ENCODE data around the gene NMUR2. TPM values are rescaled to one million over a fixed set of nuclear protein-coding genes. Genes with fewer than 3 reads are reported as not detected.
A peak's percentile ranks its signal among the peaks of the same experiment; 100 is the strongest.

Gene NMUR2
- polyA plus RNA-seq (ENCODE audit: insufficient read length in 4 of 4) = under 1 TPM in 3 of 4 donors, not detected in 1; 0.12 to 0.16 (median 0.16) TPM

GRCh38 chr5:152405145-152405544 lies at the start of gene NMUR2:
TSS of gene NMUR2 (minus strand) at chr5:152405279. CDS start at chr5:152405113, 166 bp downstream.
- peak in 2 of 4 donors; percentile 4 to 20 for DNase-seq (ENCODE audit: low read depth in 4 of 4, low spot score in 3 of 4)

- no peak for DNase-seq (ENCODE audit: low read depth in 4 of 4, low spot score in 3 of 4)
These were observed 38.9 kb upstream of the NMUR2 start for GRCh38 chr5:152443935-152444334.

- DNase-seq (ENCODE audit: low read depth in 4 of 4, low spot score in 3 of 4) = no peak
These were observed 34.7 kb upstream of the NMUR2 start for GRCh38 chr5:152439791-152440190.

- no peak for DNase-seq (ENCODE audit: low read depth in 4 of 4, low spot score in 3 of 4)
These were observed 32.8 kb upstream of the NMUR2 start for GRCh38 chr5:152437866-152438265.

GRCh38 chr5:152427721-152428120 lies 22.6 kb upstream of the NMUR2 start:
- no peak for DNase-seq (ENCODE audit: low read depth in 4 of 4, low spot score in 3 of 4)

- no peak for DNase-seq (ENCODE audit: low read depth in 4 of 4, low spot score in 3 of 4)
These were observed 20.0 kb upstream of the NMUR2 start for GRCh38 chr5:152425083-152425482.

- no peak for DNase-seq (ENCODE audit: low read depth in 4 of 4, low spot score in 3 of 4)
These were observed 19.4 kb upstream of the NMUR2 start for GRCh38 chr5:152424501-152424900.

- DNase-seq (ENCODE audit: low read depth in 4 of 4, low spot score in 3 of 4) = no peak
These were observed 17.0 kb upstream of the NMUR2 start for GRCh38 chr5:152422081-152422480.

GRCh38 chr5:152412129-152412528 lies 7.0 kb upstream of the NMUR2 start:
- DNase-seq (ENCODE audit: low read depth in 4 of 4, low spot score in 3 of 4) = no peak

- no peak for DNase-seq (ENCODE audit: low read depth in 4 of 4, low spot score in 3 of 4)
These were observed 1.0 kb upstream of the NMUR2 start for GRCh38 chr5:152406082-152406481.

- no peak for DNase-seq (ENCODE audit: low read depth in 4 of 4, low spot score in 3 of 4)
These were observed 585 bp downstream of the NMUR2 start for GRCh38 chr5:152404494-152404893.

GRCh38 chr5:152403046-152403445 lies 2.0 kb downstream of the NMUR2 start:
- no peak for DNase-seq (ENCODE audit: low read depth in 4 of 4, low spot score in 3 of 4)

GRCh38 chr5:152400846-152401245 lies 4.2 kb downstream of the NMUR2 start:
- DNase-seq (ENCODE audit: low read depth in 4 of 4, low spot score in 3 of 4) = no peak

- DNase-seq (ENCODE audit: low read depth in 4 of 4, low spot score in 3 of 4) = no peak
These were observed 7.5 kb downstream of the NMUR2 start for GRCh38 chr5:152397581-152397980.

- no peak for DNase-seq (ENCODE audit: low read depth in 4 of 4, low spot score in 3 of 4)
These were observed 11.6 kb downstream of the NMUR2 start for GRCh38 chr5:152393441-152393840.

- DNase-seq (ENCODE audit: low read depth in 4 of 4, low spot score in 3 of 4) = no peak
These were observed 15.8 kb downstream of the NMUR2 start for GRCh38 chr5:152389208-152389849.

GRCh38 chr5:152388610-152389009 lies 16.5 kb downstream of the NMUR2 start:
- no peak for DNase-seq (ENCODE audit: low read depth in 4 of 4, low spot score in 3 of 4)

GRCh38 chr5:152380415-152381123 lies 24.5 kb downstream of the NMUR2 start:
- no peak for DNase-seq (ENCODE audit: low read depth in 4 of 4, low spot score in 3 of 4)

GRCh38 chr5:152379331-152379730 lies 25.7 kb downstream of the NMUR2 start:
- DNase-seq (ENCODE audit: low read depth in 4 of 4, low spot score in 3 of 4) = no peak

GRCh38 chr5:152378730-152379129 lies 26.3 kb downstream of the NMUR2 start:
- no peak for DNase-seq (ENCODE audit: low read depth in 4 of 4, low spot score in 3 of 4)

GRCh38 chr5:152376886-152377285 lies 28.2 kb downstream of the NMUR2 start:
- no peak for DNase-seq (ENCODE audit: low read depth in 4 of 4, low spot score in 3 of 4)

GRCh38 chr5:152374711-152375275 lies 30.3 kb downstream of the NMUR2 start:
- DNase-seq (ENCODE audit: low read depth in 4 of 4, low spot score in 3 of 4) = no peak

Measured in right renal pelvis (tissue), 4 donors.